Stimulated activated CD8-positive, alpha-beta memory T cell treated with anti-CD3 and anti-CD28 coated beads, Interleukin-7, amount 100 ng/mL, for 24 hours (primary cell): Measurements from ENCODE around the gene ZFYVE1.
"Not testable (repeated sequence)": the region's sequence is repeated elsewhere in the genome, so short reads cannot be mapped to it uniquely, and the experiment has no call there.

Source experiments
- DNase-seq: peaks from one replicate; pipeline ENCODE4 v3.0.0-alpha.2; 2020; ENCODE audit warnings: low read depth

Gene ZFYVE1

GRCh38 chr14:72958548-72958947, 68.4 kb downstream of the ZFYVE1 start:
- DNase-seq = no peak

- DNase-seq = no peak
Observed at GRCh38 chr14:72957213-72957612, 69.7 kb downstream of the ZFYVE1 start.

GRCh38 chr14:72956741-72957140, 70.2 kb downstream of the ZFYVE1 start:
- DNase-seq = not testable (repeated sequence)

GRCh38 chr14:72952171-72952570, 74.7 kb downstream of the ZFYVE1 start:
- no peak for DNase-seq

GRCh38 chr14:72948481-72949138, 78.3 kb downstream of the ZFYVE1 start:
- peak; percentile 53 for DNase-seq

GRCh38 chr14:72947366-72948160, 79.3 kb downstream of the ZFYVE1 start:
- DNase-seq = no peak

GRCh38 chr14:72946491-72946890, 80.4 kb downstream of the ZFYVE1 start:
- DNase-seq = no peak

GRCh38 chr14:72945356-72946027, 81.4 kb downstream of the ZFYVE1 start:
- no peak for DNase-seq

- DNase-seq = no peak
Observed at GRCh38 chr14:72943876-72944430, 83.0 kb downstream of the ZFYVE1 start.

- DNase-seq = no peak
Observed at GRCh38 chr14:72942934-72943333, 84.0 kb downstream of the ZFYVE1 start.

- DNase-seq = no peak
Observed at GRCh38 chr14:72941286-72941985, 85.5 kb downstream of the ZFYVE1 start.

- DNase-seq = no peak
Observed at GRCh38 chr14:72939630-72940029, 87.3 kb downstream of the ZFYVE1 start.

GRCh38 chr14:72932893-72933292, 94.0 kb downstream of the ZFYVE1 start:
- no peak for DNase-seq

- DNase-seq = no peak
Observed at GRCh38 chr14:72929316-72930080, 97.4 kb downstream of the ZFYVE1 start.

GRCh38 chr14:72928872-72929271, 98.0 kb downstream of the ZFYVE1 start:
- DNase-seq = no peak

- DNase-seq = peak; percentile 85
Observed at GRCh38 chr14:72926292-72927028, 100.4 kb downstream of the ZFYVE1 start, which contains the start of gene DCAF4. DCAF4 (plus strand) TSS chr14:72926464; CDS start chr14:72937979, 11,515 bp downstream.

GRCh38 chr14:72925815-72926291, 101.1 kb downstream of the ZFYVE1 start:
- DNase-seq = no peak

GRCh38 chr14:72925171-72925759, 101.6 kb downstream of the ZFYVE1 start:
- no peak for DNase-seq

GRCh38 chr14:72924337-72924736, 102.6 kb downstream of the ZFYVE1 start:
- DNase-seq = no peak

GRCh38 chr14:72921396-72921795, 105.5 kb downstream of the ZFYVE1 start:
- no peak for DNase-seq
